ENCODE measurements around the gene VSTM1. TPM values are rescaled to one million over a fixed set of nuclear protein-coding genes. Genes with fewer than 3 reads are reported as not detected.
"Not testable (repeated sequence)": the region's sequence is repeated elsewhere in the genome, so short reads cannot be mapped to it uniquely, and the experiment has no call there.

VSTM1 gene
- total RNA-seq, 1 experiment from 2014 or later: 0.59 TPM

GRCh38 chr19:54099190-54099902 is 35.6 kb upstream of the VSTM1 start:
- BruUV-seq (replicated peaks): no TSS peak
- TF ChIP-seq EZH2 (IDR thresholded peaks at IDR 0.05; ENCODE audit: low read depth): no peak
- no peak for TF ChIP-seq CTCF (conservative IDR thresholded peaks at IDR 0.05)
- no peak for DNase-seq
- Histone ChIP-seq H3K4me2 (no peak overlapping the region), H2AFZ (no peak overlapping the region), H4K20me1 (ENCODE audit: insufficient read depth) (no peaks in the 10 kb centered on the region), H3K4me1 (replicated peaks; ENCODE audit: insufficient read depth) (0 out of 2 replicates have a peak, but pooled peaks cover 7% of the 10 kb centered on the region), H3F3A (ENCODE audit: insufficient read depth, low read depth) (peaks cover 16% of the 10 kb centered on the region), H3K9me2 (ENCODE audit: insufficient read depth) (no peaks in the 10 kb centered on the region), H3K79me2 (ENCODE audit: low read depth) (peaks cover 16% of the 10 kb centered on the region), H3K27me3 (ENCODE audit: insufficient read depth, low read depth) (peaks cover 23% of the 10 kb centered on the region), H3K9me3 (ENCODE audit: insufficient read depth, low read depth) (no peaks in the 10 kb centered on the region), H3K27ac (no peak overlapping the region), H3K4me3 (no peak overlapping the region), H3K36me3 (ENCODE audit: low read depth) (no peaks in the 10 kb centered on the region)
- CTCF ChIA-PET: no interaction called here
- POLR2A ChIA-PET (ENCODE audit: unreplicated experiment): interaction anchor here (0.6 to 0.7 kb wide), 3 partner anchors 38 to 364 kb away, joined by 3 to 10 read pairs (median 4); partner anchors contain the start of gene LENG9
- intact Hi-C loops (cut with micrococcal nuclease; ENCODE audit: unreplicated experiment): no loop called here

- POLR2A ChIA-PET (ENCODE audit: unreplicated experiment): no interaction called here
- H3K36me3 ChIP-seq (ENCODE audit: low read depth): no peaks in the 10 kb centered on the region
- no peak overlapping the region for H3K4me3 ChIP-seq
- H3K4me1 ChIP-seq (replicated peaks; ENCODE audit: insufficient read depth): no peaks in the 10 kb centered on the region
- TF ChIP-seq CTCF (conservative IDR thresholded peaks at IDR 0.05) (no peak), EZH2 (IDR thresholded peaks at IDR 0.05; ENCODE audit: low read depth) (no peak)
- intact Hi-C loops (cut with micrococcal nuclease; ENCODE audit: unreplicated experiment): no loop called here
- H3K27ac ChIP-seq: no peak overlapping the region
- peaks cover 30% of the 10 kb centered on the region for H3K27me3 ChIP-seq (ENCODE audit: insufficient read depth, low read depth)
- H2AFZ ChIP-seq: no peak overlapping the region
- no peaks in the 10 kb centered on the region for H3K79me2 ChIP-seq (ENCODE audit: low read depth)
- H4K20me1 ChIP-seq (ENCODE audit: insufficient read depth): no peaks in the 10 kb centered on the region
- no peak for DNase-seq
- no peak overlapping the region for H3K4me2 ChIP-seq
- no peaks in the 10 kb centered on the region for H3K9me2 ChIP-seq (ENCODE audit: insufficient read depth)
- no TSS peak for BruUV-seq (replicated peaks)
- no peaks in the 10 kb centered on the region for H3K9me3 ChIP-seq (ENCODE audit: insufficient read depth, low read depth)
- CTCF ChIA-PET: interaction anchor here (0.6 kb wide), 4 partner anchors 67 to 287 kb away, joined by 3 to 5 read pairs (median 4); no protein-coding TSS in a partner anchor
- peaks cover 14% of the 10 kb centered on the region for H3F3A ChIP-seq (ENCODE audit: insufficient read depth, low read depth)
Observed at GRCh38 chr19:54096617-54097106, 33.0 kb upstream of the VSTM1 start.

GRCh38 chr19:54095859-54096616 is 32.3 kb upstream of the VSTM1 start:
- H3K4me1 ChIP-seq (replicated peaks; ENCODE audit: insufficient read depth); H3K79me2 ChIP-seq (ENCODE audit: low read depth); H3K9me3 ChIP-seq (ENCODE audit: insufficient read depth, low read depth); H3K9me2 ChIP-seq (ENCODE audit: insufficient read depth); BruUV-seq (replicated peaks); H3K27ac ChIP-seq; intact Hi-C loops (cut with micrococcal nuclease; ENCODE audit: unreplicated experiment); H4K20me1 ChIP-seq (ENCODE audit: insufficient read depth); H3K36me3 ChIP-seq (ENCODE audit: low read depth): not testable (repeated sequence)
- POLR2A ChIA-PET (ENCODE audit: unreplicated experiment): interaction anchor here (0.5 kb wide), 1 partner anchor 60 kb away, joined by 7 read pairs; no protein-coding TSS in a partner anchor
- Histone ChIP-seq H3K4me3 (peak overlapping the region; percentile 51; the same call in 1 of the 2 replicates), H2AFZ (peak overlapping the region; percentile 69; the same call in 1 of the 2 replicates), H3K27me3 (ENCODE audit: insufficient read depth, low read depth) (peaks cover 33% of the 10 kb centered on the region), H3F3A (ENCODE audit: insufficient read depth, low read depth) (peaks cover 14% of the 10 kb centered on the region), H3K4me2 (peak overlapping the region; percentile 83)
- DNase-seq: peak in 1 of 2 experiments; percentile 57
- CTCF ChIA-PET: interaction anchor here (0.6 to 0.7 kb wide), 3 partner anchors 103 to 303 kb away, joined by 3 to 4 read pairs (median 4); no protein-coding TSS in a partner anchor
